Measurements from ENCODE around the gene NPRL2.

Gene NPRL2

GRCh38 chr3:50340448-50341329 lies 9.9 kb downstream of the NPRL2 start, which contains the start of gene RASSF1:
RASSF1 (minus strand) TSS chr3:50340836; CDS start chr3:50340805, 31 bp downstream.
- H3K4me3 ChIP-seq (ENCODE audit: low read length): peak within 1 kb of the TSS; percentile 67
- no peaks in the 10 kb centered on the region for H3K27me3 ChIP-seq (ENCODE audit: control insufficient read depth, insufficient read depth, low read length)
- peaks cover 52% of the 10 kb centered on the region for H3K4me1 ChIP-seq (ENCODE audit: control insufficient read depth, insufficient read depth, low read length)
- H3K36me3 ChIP-seq (ENCODE audit: control insufficient read depth, insufficient read depth, low read length): no peaks in the 10 kb centered on the region
- H3K9me3 ChIP-seq (ENCODE audit: control insufficient read depth, low read length): no peaks in the 10 kb centered on the region
- peak within 1 kb of the TSS; percentile 61 for H3K9ac ChIP-seq (ENCODE audit: low read length)

GRCh38 chr3:50340147-50340447 lies 10.5 kb downstream of the NPRL2 start:
- Histone ChIP-seq H3K9me3 (ENCODE audit: control insufficient read depth, low read length) (no peaks in the 10 kb centered on the region), H3K9ac (ENCODE audit: low read length) (peak overlapping the region; percentile 61), H3K36me3 (ENCODE audit: control insufficient read depth, insufficient read depth, low read length) (no peaks in the 10 kb centered on the region), H3K4me1 (ENCODE audit: control insufficient read depth, insufficient read depth, low read length) (peaks cover 51% of the 10 kb centered on the region), H3K4me3 (ENCODE audit: low read length) (peak overlapping the region; percentile 67), H3K27me3 (ENCODE audit: control insufficient read depth, insufficient read depth, low read length) (no peaks in the 10 kb centered on the region)

- peak overlapping the region; percentile 61 for H3K9ac ChIP-seq (ENCODE audit: low read length)
- H3K4me3 ChIP-seq (ENCODE audit: low read length): peak overlapping the region; percentile 67
- peaks cover 54% of the 10 kb centered on the region for H3K4me1 ChIP-seq (ENCODE audit: control insufficient read depth, insufficient read depth, low read length)
- H3K27me3 ChIP-seq (ENCODE audit: control insufficient read depth, insufficient read depth, low read length): no peaks in the 10 kb centered on the region
- no peaks in the 10 kb centered on the region for H3K36me3 ChIP-seq (ENCODE audit: control insufficient read depth, insufficient read depth, low read length)
- H3K9me3 ChIP-seq (ENCODE audit: control insufficient read depth, low read length): no peaks in the 10 kb centered on the region
These were observed 11.0 kb downstream of the NPRL2 start for GRCh38 chr3:50339485-50340146.

GRCh38 chr3:50338965-50339364 lies 11.6 kb downstream of the NPRL2 start:
- Histone ChIP-seq H3K4me3 (ENCODE audit: low read length) (no peak overlapping the region), H3K4me1 (ENCODE audit: control insufficient read depth, insufficient read depth, low read length) (peaks cover 60% of the 10 kb centered on the region), H3K36me3 (ENCODE audit: control insufficient read depth, insufficient read depth, low read length) (no peaks in the 10 kb centered on the region), H3K9ac (ENCODE audit: low read length) (peak overlapping the region; percentile 89), H3K27me3 (ENCODE audit: control insufficient read depth, insufficient read depth, low read length) (no peaks in the 10 kb centered on the region), H3K9me3 (ENCODE audit: control insufficient read depth, low read length) (no peaks in the 10 kb centered on the region)

GRCh38 chr3:50337175-50337861 lies 13.3 kb downstream of the NPRL2 start:
- peaks cover 63% of the 10 kb centered on the region for H3K4me1 ChIP-seq (ENCODE audit: control insufficient read depth, insufficient read depth, low read length)

GRCh38 chr3:50336452-50337174 lies 14.0 kb downstream of the NPRL2 start:
- no peaks in the 10 kb centered on the region for H3K36me3 ChIP-seq (ENCODE audit: control insufficient read depth, insufficient read depth, low read length)
- H3K9me3 ChIP-seq (ENCODE audit: control insufficient read depth, low read length): no peaks in the 10 kb centered on the region
- no peaks in the 10 kb centered on the region for H3K27me3 ChIP-seq (ENCODE audit: control insufficient read depth, insufficient read depth, low read length)

More at GRCh38 chr3:50337175-50337861, 13.3 kb downstream of the NPRL2 start:
- Histone ChIP-seq H3K27me3 (ENCODE audit: control insufficient read depth, insufficient read depth, low read length) (no peaks in the 10 kb centered on the region), H3K9me3 (ENCODE audit: control insufficient read depth, low read length) (no peaks in the 10 kb centered on the region), H3K36me3 (ENCODE audit: control insufficient read depth, insufficient read depth, low read length) (no peaks in the 10 kb centered on the region), H3K9ac (ENCODE audit: low read length) (peak overlapping the region; percentile 89), H3K4me3 (ENCODE audit: low read length) (peak overlapping the region; percentile 83)

GRCh38 chr3:50334339-50335075 lies 16.1 kb downstream of the NPRL2 start:
- H3K27me3 ChIP-seq (ENCODE audit: control insufficient read depth, insufficient read depth, low read length): no peaks in the 10 kb centered on the region
- peaks cover 40% of the 10 kb centered on the region for H3K4me1 ChIP-seq (ENCODE audit: control insufficient read depth, insufficient read depth, low read length)
- H3K36me3 ChIP-seq (ENCODE audit: control insufficient read depth, insufficient read depth, low read length): peaks cover 17% of the 10 kb centered on the region
- H3K9me3 ChIP-seq (ENCODE audit: control insufficient read depth, low read length): no peaks in the 10 kb centered on the region
- peak overlapping the region; percentile 15 for H3K9ac ChIP-seq (ENCODE audit: low read length)
- H3K4me3 ChIP-seq (ENCODE audit: low read length): no peak overlapping the region

More at GRCh38 chr3:50336452-50337174, 14.0 kb downstream of the NPRL2 start:
- H3K4me3 ChIP-seq (ENCODE audit: low read length): peak overlapping the region; percentile 83
- peaks cover 59% of the 10 kb centered on the region for H3K4me1 ChIP-seq (ENCODE audit: control insufficient read depth, insufficient read depth, low read length)
- peak overlapping the region; percentile 89 for H3K9ac ChIP-seq (ENCODE audit: low read length)

- peak overlapping the region; percentile 15 for H3K9ac ChIP-seq (ENCODE audit: low read length)
- H3K4me1 ChIP-seq (ENCODE audit: control insufficient read depth, insufficient read depth, low read length): peaks cover 38% of the 10 kb centered on the region
These were observed 16.7 kb downstream of the NPRL2 start for GRCh38 chr3:50333744-50334328.

GRCh38 chr3:50331364-50331907 lies 19.1 kb downstream of the NPRL2 start:
- Histone ChIP-seq H3K27me3 (ENCODE audit: control insufficient read depth, insufficient read depth, low read length) (no peaks in the 10 kb centered on the region), H3K4me3 (ENCODE audit: low read length) (no peak overlapping the region), H3K9ac (ENCODE audit: low read length) (no peak overlapping the region), H3K9me3 (ENCODE audit: control insufficient read depth, low read length) (no peaks in the 10 kb centered on the region), H3K4me1 (ENCODE audit: control insufficient read depth, insufficient read depth, low read length) (peaks cover 41% of the 10 kb centered on the region), H3K36me3 (ENCODE audit: control insufficient read depth, insufficient read depth, low read length) (peaks cover 17% of the 10 kb centered on the region)

More at GRCh38 chr3:50333744-50334328, 16.7 kb downstream of the NPRL2 start:
- no peaks in the 10 kb centered on the region for H3K9me3 ChIP-seq (ENCODE audit: control insufficient read depth, low read length)
- peaks cover 17% of the 10 kb centered on the region for H3K36me3 ChIP-seq (ENCODE audit: control insufficient read depth, insufficient read depth, low read length)
- H3K27me3 ChIP-seq (ENCODE audit: control insufficient read depth, insufficient read depth, low read length): no peaks in the 10 kb centered on the region
- no peak overlapping the region for H3K4me3 ChIP-seq (ENCODE audit: low read length)

GRCh38 chr3:50330330-50330729 lies 20.2 kb downstream of the NPRL2 start:
- Histone ChIP-seq H3K36me3 (ENCODE audit: control insufficient read depth, insufficient read depth, low read length) (peaks cover 17% of the 10 kb centered on the region), H3K27me3 (ENCODE audit: control insufficient read depth, insufficient read depth, low read length) (no peaks in the 10 kb centered on the region), H3K4me1 (ENCODE audit: control insufficient read depth, insufficient read depth, low read length) (peaks cover 31% of the 10 kb centered on the region), H3K4me3 (ENCODE audit: low read length) (no peak overlapping the region), H3K9me3 (ENCODE audit: control insufficient read depth, low read length) (no peaks in the 10 kb centered on the region), H3K9ac (ENCODE audit: low read length) (no peak overlapping the region)
